ENCODE measurements around the gene MRPS27. TPM values are rescaled to one million over a fixed set of nuclear protein-coding genes. Genes with fewer than 3 reads are reported as not detected.
A peak's percentile ranks its signal among the peaks of the same experiment; 100 is the strongest.

Gene MRPS27
- 41.1 TPM for total RNA-seq
- long read RNA-seq, transcript MRPS27-202 (11 exons, 2,628 nt) = minor isoform, 11 of 92 reads
- long read RNA-seq, transcript MRPS27-201 (11 exons, 2,785 nt) = major isoform, 58 of 92 reads
- long read RNA-seq, partial matches to known transcripts = 12 of 92 reads
- long read RNA-seq, other reads (novel, unspliced or antisense) = 11 of 92 reads

DNA sequence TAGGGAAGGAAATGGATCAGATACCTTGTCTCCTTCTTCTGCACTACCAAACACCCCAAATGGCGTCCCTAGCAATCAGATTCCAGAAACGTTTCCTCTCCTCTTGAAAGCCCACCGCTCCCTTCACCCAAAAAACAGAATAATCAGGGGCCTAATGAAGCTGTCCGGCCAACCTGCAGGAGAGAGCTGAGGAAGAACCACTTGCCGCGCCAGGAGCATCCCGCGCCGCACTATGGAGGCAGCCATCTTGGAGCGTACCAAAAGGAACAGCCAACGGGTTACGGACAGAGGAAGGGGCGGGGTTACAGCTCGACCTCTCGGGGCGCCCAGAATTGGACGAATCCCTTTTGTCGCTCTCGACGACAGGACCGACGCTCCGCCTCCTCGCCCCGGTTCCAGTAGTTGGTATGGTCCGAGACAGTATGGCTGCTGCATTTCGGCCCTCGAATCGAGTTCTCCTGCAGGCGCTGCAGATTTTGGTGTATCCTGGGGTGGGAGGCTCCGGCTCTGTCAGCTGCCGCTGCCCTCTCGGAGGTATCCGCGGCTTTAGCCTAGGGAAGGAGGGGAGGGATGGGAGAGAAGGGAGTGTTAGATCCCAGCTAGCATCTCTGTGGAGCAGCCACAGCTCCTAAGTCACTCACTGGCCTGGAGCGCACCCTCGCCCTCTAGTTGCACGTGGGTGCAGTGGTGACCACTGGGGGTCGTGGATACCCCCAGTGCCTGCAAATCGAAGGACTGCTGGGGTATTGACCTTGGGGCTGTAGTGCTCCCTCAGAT lies at the start of gene MRPS27, which contains the start of gene PTCD2:
MRPS27 (minus strand) TSS at position 265 of the 777 bp plus-strand sequence; CDS start at position 246, 19 bp downstream.
PTCD2 (plus strand) TSS at position 398 of the 777 bp plus-strand sequence; CDS start at position 408, 10 bp downstream.
- peak; percentile 97 for DNase-seq (ENCODE audit: low spot score)

DNA sequence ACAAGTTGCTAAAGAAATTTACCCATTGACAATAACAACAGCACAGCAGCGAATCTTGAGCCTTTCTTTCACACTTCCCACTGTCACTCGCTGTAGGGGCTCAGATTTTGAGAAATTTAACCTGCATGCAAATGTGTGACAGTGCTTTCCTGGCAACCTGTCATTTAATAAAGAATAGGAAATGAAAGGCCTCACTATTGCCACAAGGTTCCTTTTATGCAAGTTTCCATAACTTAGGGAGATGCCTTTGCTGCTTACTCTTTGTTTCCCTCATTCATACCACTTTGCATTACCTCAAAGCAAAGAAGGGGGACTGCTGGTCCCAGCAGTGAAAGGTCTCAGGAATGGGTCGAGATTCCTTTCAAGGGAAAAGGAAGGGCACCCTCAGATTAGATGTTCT lies 49.7 kb upstream of the MRPS27 start:
- DNase-seq (ENCODE audit: low spot score) = no peak

DNA sequence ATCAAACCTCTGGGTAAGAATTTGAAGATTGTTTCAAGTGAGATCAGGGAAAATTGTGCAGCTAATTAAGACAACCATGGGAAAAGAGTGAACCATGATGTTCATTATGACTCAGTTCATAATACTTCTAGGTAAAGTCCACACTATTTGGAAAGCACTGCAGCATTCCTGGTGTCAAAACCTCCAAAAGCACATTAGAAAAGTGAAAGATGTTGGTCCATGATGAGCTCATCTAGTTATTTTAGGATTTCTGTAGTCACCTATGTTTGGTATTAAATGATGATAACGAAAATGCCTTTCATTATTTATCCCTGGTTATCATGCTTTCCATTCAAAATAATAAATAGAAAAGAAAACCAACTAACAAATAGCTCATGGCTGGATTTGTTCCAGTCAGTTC lies 49.3 kb upstream of the MRPS27 start:
- no peak for DNase-seq (ENCODE audit: low spot score)

DNA sequence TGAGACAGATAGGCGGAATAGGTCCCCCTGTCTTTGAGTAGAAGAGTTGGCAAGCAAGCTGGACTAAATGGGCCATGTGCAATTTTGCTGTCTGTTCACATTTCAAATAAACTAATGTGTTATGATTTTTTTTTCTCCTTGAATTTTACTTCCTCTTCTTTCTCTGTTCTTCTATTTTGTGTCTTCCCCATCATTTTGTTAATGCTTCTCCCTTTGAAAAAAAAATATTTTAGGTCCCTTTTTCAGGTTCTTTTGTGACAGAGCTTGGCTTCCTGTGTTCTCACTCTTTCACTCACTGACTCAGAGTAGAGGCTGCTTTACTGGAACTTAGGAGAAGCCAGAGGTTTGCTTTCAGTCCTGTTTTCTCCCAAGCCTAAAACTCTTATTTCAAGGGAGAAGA lies 48.2 kb upstream of the MRPS27 start:
- DNase-seq (ENCODE audit: low spot score) = no peak

DNA sequence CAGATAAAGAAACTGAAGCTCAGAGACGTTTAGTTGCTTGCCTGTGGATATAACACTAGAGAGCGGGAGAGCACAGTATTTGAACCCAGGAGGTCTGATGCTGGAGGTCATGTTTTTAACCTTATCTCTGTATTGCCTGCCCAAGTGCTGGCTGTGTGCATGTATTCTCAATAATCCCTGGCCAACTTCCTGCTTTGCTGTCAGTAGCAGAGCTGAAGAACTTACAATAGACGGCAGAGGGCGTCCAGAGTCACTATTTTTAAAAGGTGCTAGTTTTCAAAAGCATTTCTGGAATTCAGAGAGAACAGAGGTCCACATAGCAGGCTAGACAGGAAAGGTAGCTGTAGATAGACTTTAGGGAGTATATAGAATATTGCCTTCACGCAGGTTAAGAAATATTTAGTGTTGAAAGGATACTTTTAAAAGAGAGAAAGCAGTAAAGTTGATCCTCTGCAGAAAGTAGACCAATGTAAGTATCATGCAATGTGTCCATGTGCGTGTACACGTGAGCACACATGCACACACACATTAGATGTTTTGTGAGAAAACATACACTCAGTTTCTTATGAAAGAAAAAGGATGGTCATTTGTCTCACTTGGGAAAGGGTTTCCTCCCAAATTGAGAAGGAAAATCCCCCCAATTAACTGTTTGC lies 46.4 kb upstream of the MRPS27 start:
- no peak for DNase-seq (ENCODE audit: low spot score)

DNA sequence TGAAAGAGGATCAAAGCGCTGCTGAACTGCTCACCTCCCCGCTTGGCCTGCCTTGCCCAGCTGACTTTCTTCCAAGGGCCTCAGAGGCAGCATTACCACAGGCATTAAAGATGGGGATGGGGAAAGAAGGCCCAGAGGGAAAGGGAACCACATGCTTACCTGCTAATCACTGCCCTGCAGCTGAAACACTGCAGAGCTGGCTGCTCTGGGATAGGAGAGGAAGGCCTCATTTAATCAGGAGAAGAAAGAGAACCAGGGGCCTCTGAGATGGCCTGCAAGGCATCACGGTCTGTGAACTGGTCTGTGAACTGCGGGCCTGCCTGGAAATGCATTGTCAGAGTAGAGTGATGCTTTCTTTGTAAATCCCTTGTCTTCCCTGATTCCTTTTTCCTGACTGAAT lies 44.9 kb upstream of the MRPS27 start:
- DNase-seq (ENCODE audit: low spot score) = no peak

DNA sequence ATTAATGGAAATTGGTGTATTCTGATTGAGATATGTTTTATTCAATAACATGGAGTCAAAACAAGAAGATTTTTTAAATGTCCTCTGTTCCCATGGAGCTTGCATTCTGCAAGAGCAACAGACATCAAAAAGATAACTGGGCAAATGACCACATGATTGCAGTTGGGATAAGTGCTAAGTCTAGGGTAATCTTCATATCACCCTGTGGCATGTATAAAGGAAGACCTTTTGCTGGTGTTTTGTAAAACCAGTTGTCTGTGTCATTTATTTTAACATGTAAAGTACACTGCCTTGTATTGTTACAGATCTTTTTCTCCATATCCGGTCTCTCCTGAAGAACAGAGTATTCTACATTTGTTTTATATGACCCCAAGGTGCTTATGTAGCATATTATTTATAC lies 44.1 kb upstream of the MRPS27 start:
- no peak for DNase-seq (ENCODE audit: low spot score)

DNA sequence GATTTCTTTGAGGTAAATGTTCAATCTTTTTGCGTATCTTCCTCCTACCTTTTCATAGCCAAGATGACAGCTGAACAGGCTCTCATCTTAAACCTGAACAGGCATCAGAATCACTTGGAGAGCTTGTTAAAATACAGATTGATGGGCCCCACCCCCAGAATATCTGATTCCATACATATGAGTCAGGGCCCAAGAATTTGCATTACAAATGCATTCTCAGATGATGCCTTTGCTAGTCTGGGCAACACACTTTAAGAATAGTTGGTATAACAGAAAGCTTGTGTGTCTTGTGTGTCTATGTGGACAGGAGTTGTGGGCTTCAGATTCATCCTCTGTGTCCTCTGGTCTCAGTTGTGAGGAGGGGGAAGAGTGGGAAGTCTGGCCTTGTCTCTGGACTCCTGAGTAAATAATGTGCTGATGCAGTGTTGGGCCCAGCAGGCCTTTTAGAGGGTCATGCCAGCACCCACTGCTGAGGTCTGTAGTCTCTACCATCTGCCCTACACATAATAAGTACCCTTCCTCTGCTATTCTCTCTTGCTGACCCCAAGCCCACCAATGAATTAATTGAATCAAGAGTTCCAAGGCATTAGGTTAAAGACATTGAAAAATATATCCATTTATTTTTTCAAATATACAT lies 43.2 kb upstream of the MRPS27 start:
- DNase-seq (ENCODE audit: low spot score) = no peak

DNA sequence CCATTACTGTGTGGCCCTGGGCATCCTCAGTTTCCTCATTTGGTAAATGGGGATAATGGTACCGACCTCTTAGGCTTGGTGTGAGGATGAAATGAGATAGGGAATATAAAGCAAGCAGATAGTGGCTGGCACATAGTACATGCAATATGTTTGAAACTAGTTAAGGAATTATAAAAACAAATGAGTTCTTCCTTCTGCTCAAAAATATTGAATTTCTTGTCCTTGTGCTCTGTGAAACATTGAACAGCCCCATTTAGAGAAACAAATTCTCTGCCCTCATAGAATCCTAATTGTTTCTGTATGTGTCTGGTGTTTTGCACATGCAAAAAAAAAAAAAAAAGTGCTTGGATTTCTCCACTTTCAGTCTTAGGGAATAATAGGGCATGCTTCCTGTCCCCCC lies 39.8 kb upstream of the MRPS27 start:
- no peak for DNase-seq (ENCODE audit: low spot score)

DNA sequence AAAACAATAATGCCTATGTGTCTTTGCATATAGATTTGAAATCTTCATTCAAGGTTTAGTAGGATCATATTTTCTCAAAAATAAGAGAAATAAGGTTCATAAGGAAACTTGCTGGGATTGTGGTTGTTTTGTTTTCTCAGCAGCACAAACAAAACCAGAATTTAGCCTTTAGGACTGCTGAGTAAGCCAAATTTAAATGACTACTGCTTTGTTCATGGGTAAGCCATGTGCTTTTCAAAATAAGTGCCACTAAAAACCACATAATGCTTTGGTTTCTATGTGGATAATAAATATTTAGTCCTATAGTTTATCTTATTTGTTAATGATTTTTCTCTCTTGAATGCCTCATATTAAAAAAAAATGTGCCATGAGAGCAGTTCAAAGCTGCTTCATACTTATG lies 38.9 kb upstream of the MRPS27 start:
- DNase-seq (ENCODE audit: low spot score) = no peak

DNA sequence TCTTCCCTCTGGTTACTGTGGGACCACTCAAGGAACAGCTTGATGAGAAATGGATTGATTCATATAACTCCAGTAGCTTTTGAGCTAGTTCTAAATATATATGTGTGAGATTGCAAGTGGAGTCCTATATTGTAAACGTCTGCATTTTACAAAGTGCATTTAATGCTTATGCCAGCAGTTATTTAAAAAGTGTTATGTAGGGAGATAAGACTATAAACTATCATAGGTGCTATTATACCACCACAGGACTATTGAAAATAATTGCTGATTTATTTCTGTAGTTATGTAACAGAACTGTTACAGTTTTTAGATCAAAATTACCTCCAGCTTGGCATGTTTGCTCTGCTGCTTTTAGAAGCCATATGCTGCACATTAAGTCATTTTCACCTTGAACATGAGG lies 36.3 kb upstream of the MRPS27 start:
- no peak for DNase-seq (ENCODE audit: low spot score)

DNA sequence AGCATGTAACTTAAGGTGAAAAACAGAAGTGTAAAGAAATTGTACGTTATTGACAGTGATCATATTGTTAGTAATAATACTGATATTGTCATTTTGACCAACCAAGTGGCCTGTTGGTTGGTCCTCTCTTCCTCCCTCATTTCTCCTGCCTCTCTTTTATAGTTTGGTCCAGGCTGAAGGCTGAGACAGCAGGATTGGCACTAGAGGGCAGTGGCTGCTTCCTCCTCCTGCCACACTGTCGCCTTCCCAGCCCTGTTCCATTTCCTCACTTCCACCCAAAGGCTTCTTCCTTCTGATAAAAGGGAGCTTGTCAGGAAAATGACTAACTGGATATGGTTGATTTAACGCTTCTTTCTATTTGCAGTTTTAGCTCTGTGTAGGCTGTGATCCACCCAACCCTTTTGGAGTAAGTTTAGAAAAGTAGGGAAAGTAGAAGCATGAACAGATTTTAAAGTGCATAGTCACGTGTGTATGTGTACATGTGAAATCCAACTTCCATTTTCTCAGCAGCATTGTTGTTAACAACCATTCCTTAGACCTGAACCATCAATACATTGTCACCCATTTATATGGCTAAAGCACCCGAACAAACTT lies 35.8 kb upstream of the MRPS27 start:
- DNase-seq (ENCODE audit: low spot score) = no peak

DNA sequence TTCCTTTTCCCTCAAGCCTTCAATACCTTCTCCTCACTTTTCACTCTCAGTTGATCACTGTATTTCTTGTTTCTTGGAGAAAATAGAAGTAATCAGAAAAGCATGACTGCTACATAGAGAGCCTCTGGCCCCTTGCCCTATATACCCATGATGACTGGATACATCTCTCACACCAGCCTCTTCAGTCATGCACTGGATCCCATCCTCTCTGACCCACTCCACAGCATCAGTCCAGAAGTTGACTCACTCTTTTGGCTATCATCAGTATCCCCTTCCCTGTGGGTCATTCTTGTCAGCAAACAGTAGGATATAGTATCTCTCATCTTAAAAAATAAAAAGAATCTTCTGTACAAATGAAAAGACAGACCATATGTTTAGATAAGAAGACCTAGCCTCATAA lies 33.0 kb upstream of the MRPS27 start:
- no peak for DNase-seq (ENCODE audit: low spot score)

DNA sequence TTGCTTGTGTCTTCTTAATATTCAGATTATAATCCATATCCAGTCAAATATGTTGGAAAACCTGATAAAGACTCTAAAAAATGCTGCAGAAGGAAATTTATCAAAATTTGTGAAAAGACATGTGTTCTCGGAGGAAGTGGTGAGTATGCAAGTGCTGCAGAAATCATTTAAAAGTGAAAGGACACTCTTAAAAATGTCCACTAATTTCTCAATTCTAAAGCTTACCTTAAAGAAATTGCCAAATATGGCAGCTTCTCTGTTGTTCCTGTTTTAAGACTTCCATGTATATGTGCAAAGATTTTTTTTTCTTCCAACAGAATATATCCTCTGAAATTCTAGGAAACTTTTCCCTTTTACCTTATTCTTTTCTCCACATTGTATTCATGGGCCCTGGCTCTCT lies 32.6 kb upstream of the MRPS27 start:
- DNase-seq (ENCODE audit: low spot score) = no peak

DNA sequence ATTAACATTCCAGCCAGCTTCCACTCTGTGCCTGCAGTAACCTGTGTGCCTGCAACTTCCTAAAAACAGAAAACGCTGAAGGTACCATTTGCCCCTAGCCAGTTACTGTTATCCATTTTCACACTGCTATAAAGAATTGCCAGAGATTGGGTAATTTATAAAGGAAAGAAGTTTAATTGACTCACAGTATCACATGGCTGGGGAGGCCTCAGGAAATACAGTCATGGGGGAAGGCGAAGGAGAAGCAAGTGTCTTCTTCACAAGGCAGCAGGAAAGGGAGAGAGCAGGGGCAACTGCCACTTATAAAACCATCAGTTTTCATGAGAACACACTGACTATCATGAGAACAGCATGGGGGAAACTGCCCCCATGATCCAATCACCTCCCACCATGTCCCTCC lies 31.3 kb upstream of the MRPS27 start:
- DNase-seq (ENCODE audit: low spot score) = no peak

DNA sequence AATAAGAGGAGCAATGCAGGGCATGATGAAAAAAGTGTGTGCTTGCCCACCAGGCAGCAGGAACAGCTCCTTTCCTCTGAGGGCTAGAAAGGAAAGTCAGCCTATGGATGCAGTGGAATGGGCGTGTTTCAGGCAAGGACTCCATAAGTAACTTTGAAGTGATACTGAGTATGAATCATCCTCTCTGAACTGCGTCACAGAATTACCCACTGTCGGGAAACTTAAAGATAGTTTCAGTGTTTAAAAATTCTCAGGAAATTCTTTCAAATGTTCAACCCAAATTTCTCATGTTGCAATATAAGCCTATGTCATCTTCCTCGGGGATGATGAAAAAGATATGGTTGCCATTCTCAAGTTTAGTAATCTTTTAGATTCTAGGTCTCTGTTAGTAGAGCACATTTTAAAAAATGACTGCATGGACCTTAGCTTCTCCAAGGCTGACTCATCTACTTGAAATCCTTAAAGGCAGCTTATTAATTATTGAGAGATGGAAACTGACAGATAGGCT lies 27.8 kb upstream of the MRPS27 start:
- no peak for DNase-seq (ENCODE audit: low spot score)

DNA sequence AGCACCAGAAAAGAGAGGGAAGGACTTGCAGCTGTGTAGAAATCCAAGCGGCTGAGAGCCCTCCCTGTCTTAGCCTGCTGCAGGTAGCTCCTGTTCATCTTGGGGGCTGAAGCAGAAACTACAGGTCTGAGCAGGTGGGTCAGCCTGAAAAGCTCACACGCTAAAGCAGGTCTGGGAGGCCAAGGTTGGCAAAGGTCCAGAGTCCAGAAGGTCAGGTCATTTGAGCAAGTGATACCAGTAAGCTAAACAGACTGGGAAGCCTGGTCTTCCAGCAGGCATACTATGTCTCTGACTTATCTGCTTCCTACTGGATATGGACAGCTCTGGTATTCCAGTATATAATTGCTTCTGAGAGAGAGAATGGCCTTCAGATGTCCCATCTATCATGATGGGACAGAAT lies 26.4 kb upstream of the MRPS27 start:
- no peak for DNase-seq (ENCODE audit: low spot score)

DNA sequence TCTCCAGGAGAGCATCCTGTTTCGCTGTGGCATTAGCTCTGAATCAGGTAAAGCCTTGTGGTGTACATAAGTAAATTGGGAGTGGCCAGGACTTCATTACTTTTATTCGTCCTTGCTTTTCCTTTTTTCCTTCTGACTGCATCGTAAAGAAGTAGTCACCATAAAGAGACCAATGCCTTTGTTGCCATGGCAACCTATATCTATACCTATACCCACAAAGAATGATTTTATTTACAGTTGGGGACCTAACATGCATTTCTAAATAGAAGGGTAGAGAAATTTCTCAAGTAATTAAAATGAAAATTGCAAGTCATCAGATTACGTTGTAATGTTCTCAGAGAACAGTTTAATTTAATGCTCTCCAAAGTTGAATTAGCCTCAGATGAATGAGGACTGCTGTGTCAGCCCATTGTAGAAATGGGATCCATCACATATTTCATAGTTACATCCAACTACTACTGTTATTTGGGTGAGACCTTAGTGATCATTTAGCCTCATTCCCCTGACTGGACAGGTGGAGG lies 18.7 kb upstream of the MRPS27 start:
- no peak for DNase-seq (ENCODE audit: low spot score)

DNA sequence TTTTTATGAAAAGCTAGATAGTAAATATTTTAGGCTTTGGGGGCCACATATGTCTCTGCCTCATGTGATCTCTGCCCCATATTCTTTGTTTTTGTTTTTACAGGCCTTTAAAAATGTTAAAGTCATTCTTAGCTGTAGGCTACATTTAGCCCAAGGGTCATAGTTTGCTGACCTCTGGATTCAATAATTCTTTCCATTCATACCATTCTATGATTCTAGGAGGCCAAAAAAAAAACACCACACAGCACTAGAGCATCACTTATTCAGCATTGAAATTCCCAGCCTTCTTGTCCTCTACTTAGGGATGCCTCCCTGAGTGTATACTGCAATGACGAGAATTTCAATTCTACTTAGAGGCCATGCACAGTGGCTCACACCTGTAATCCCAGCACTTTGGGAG lies 17.1 kb upstream of the MRPS27 start:
- DNase-seq (ENCODE audit: low spot score) = no peak

DNA sequence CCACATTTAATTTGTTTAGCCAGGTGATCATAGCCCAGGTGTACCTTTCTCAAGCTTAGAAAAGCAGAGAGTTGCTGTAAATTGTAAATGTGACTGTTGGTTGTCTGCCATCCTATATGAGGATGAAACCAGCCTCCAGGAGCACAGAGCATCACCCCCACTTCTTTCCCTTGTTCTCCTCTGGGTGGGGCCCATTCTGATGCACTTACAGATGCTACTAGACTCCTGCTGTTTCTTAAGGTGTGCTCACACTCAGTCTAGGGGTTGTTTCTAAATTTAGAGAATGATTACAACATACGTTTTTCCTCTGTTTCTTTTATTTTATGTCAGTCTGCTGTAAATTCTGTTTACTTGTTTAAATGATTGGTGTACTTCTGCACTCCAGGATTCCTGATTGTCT lies 10.7 kb upstream of the MRPS27 start:
- no peak for DNase-seq (ENCODE audit: low spot score)

DNA sequence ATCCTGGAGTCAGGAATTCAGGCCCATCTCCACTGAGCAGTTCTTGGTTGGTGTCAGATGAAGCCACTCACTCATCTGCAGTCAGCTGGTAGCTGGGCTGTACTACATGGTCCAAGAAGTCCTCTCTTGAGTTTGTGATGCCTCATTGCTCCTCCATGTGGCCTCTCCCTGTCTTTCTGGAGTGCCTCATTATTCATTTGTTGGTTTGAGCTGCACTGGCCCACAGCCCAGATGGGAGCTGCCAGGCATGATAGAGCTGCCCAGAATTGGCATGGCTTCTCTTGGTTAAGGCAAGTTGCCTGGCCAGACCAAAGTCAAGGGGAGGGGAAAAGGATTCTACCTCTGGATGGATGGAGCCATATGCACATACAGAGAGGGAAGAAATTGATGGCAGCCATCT lies 8.1 kb upstream of the MRPS27 start:
- DNase-seq (ENCODE audit: low spot score) = no peak
